H1 (cell line): ENCODE data around the gene FGFBP3. TPM values are rescaled to one million over a fixed set of nuclear protein-coding genes. Genes with fewer than 3 reads are reported as not detected.

Experiments
- CTCF ChIA-PET: fragments of 300-600 bp; sonication (Branson Sonifier 250); formaldehyde crosslinking; loops from one replicate; lab custom pipeline; 2021; ENCODE audit not compliant: partially characterized antibody; lab: Charles Lee
- POLR2A ChIA-PET: fragments of 300-600 bp; sonication (Branson Sonifier 250); formaldehyde crosslinking; loops from one replicate; lab custom pipeline; 2021; ENCODE audit warnings: inconsistent platforms; ENCODE audit not compliant: partially characterized antibody; lab: Charles Lee
- DNase-seq, 2 experiments: peaks; one replicate each; pipeline versions ENCODE4 v3.0.0 to v3.0.0-alpha.2; 2010 to 2022; ENCODE audit warnings: low spot score in 2 of 2, low read depth in 1 of 2, mixed read lengths in 1 of 2
- FAIRE-seq: peaks from 2 replicates; lab custom pipeline; 2011; peaks lifted over from hg19 to GRCh38; lab: Jason Lieb, UNC
- H2AFZ ChIP-seq: 2 replicates; pipeline ENCODE4 v1.8.1; 2012; ENCODE audit warnings: low read length, inconsistent platforms
- H2AK5ac ChIP-seq: 2 replicates; pipeline ENCODE4 v1.6.1; 2013; ENCODE audit warnings: low read depth, low read length
- H2BK120ac ChIP-seq: replicated peaks from 2 replicates; pipeline ENCODE3; 2013; ENCODE audit warnings: low read depth, low read length, inconsistent platforms
- H2BK12ac ChIP-seq: 2 replicates; pipeline ENCODE4 v1.6.1; 2013; ENCODE audit warnings: low read depth, low read length
- H2BK15ac ChIP-seq: 2 replicates; pipeline ENCODE4 v1.6.1; 2013; ENCODE audit warnings: low read length
- H2BK20ac ChIP-seq: 2 replicates; pipeline ENCODE4 v1.6.1; 2013; ENCODE audit warnings: low read length
- H2BK5ac ChIP-seq: 2 replicates; pipeline ENCODE4 v1.6.1; 2013; ENCODE audit warnings: low read depth, low read length
- H3K14ac ChIP-seq: 2 replicates; pipeline ENCODE4 v1.6.1; 2013; ENCODE audit warnings: inconsistent platforms; ENCODE audit not compliant: insufficient read length
- H3K18ac ChIP-seq: 2 replicates; pipeline ENCODE4 v1.6.1; 2013; ENCODE audit warnings: low read length; ENCODE audit errors: extremely low read depth
- H3K23ac ChIP-seq: 2 replicates; pipeline ENCODE4 v1.6.1; 2013; ENCODE audit warnings: inconsistent platforms; ENCODE audit not compliant: insufficient read length
- H3K23me2 ChIP-seq: 2 replicates; pipeline ENCODE4 v1.6.1; 2013; ENCODE audit warnings: low read depth, low read length
- H3K27ac ChIP-seq: 2 replicates; pipeline ENCODE4 v1.6.1; 2011; ENCODE audit warnings: low read depth, low read length, inconsistent platforms
- H3K27me3 ChIP-seq, 4 experiments: replicated peaks in 1 of 4; 1 replicate in 1 of 4; 2 replicates in 3 of 4; pipeline versions ENCODE4 v1.6.1 to v1.8.1; 2011 to 2013; ENCODE audit warnings: low read length in 3 of 4, mild to moderate bottlenecking in 3 of 4, inconsistent platforms in 2 of 4, mixed read lengths in 2 of 4, moderate library complexity in 1 of 4; ENCODE audit not compliant: control insufficient read depth in 3 of 4, insufficient read depth in 3 of 4; ENCODE audit errors: extremely low read depth in 1 of 4
- H3K36me3 ChIP-seq, 4 experiments: 2 replicates each; pipeline versions ENCODE4 v1.6.1 to v1.8.1; 2011 to 2013; ENCODE audit warnings: mild to moderate bottlenecking in 4 of 4, low read length in 3 of 4, moderate library complexity in 2 of 4, control low read depth in 1 of 4, inconsistent platforms in 1 of 4; ENCODE audit not compliant: insufficient read depth in 4 of 4, control insufficient read depth in 2 of 4
- H3K4ac ChIP-seq: replicated peaks from 2 replicates; pipeline ENCODE3; 2013; ENCODE audit warnings: low read length, low read depth, mixed read lengths, inconsistent platforms; ENCODE audit not compliant: insufficient read length
- H3K4me1 ChIP-seq, 4 experiments: replicated peaks in 1 of 4; 1 replicate in 1 of 4; 2 replicates in 3 of 4; pipeline versions ENCODE4 v1.6.1 to v1.8.1; 2011 to 2013; ENCODE audit warnings: low read length in 3 of 4, inconsistent platforms in 2 of 4, mixed read lengths in 1 of 4; ENCODE audit not compliant: insufficient read depth in 4 of 4, control insufficient read depth in 3 of 4
- H3K4me2 ChIP-seq, 2 experiments: 2 replicates each; pipeline versions ENCODE4 v1.6.1 to v1.8.1; 2011 to 2013; ENCODE audit warnings: low read depth in 2 of 2, low read length in 2 of 2, control low read depth in 1 of 2, inconsistent platforms in 1 of 2, mild to moderate bottlenecking in 1 of 2; ENCODE audit not compliant: insufficient read depth in 1 of 2
- H3K4me3 ChIP-seq, 4 experiments: fragments of 200-600, 300-600 bp in 1 of 4; sonication (generic), shearing (Covaris generic), sonication (Bioruptor Twin) in 1 of 4; 2 replicates each; pipeline versions ENCODE4 v1.5.1 to v1.8.1; 2011 to 2016; ENCODE audit warnings: low read length in 4 of 4, low read depth in 3 of 4, control low read depth in 2 of 4, inconsistent platforms in 2 of 4, mild to moderate bottlenecking in 2 of 4, mixed read lengths in 1 of 4, moderate library complexity in 1 of 4; ENCODE audit not compliant: insufficient read depth in 2 of 4; ENCODE audit errors: extremely low read depth in 1 of 4
- H3K56ac ChIP-seq: replicated peaks from 2 replicates; pipeline ENCODE3; 2013; ENCODE audit warnings: low read depth, mild to moderate bottlenecking, mixed read lengths, low read length, inconsistent platforms; ENCODE audit not compliant: insufficient read length
- H3K79me1 ChIP-seq: 2 replicates; pipeline ENCODE4 v1.6.1; 2013; ENCODE audit warnings: low read depth, low read length, control low read depth
- H3K79me2 ChIP-seq, 2 experiments: 2 replicates each; pipeline versions ENCODE4 v1.6.1 to v1.8.1; 2012 to 2013; ENCODE audit warnings: low read length in 2 of 2, mild to moderate bottlenecking in 2 of 2, inconsistent platforms in 1 of 2; ENCODE audit not compliant: insufficient read depth in 2 of 2, control insufficient read depth in 1 of 2
- H3K9ac ChIP-seq, 4 experiments: replicated peaks in 1 of 4; 1 replicate in 1 of 4; 2 replicates in 3 of 4; pipeline versions ENCODE4 v1.6.1 to v1.8.1; 2011 to 2013; ENCODE audit warnings: low read depth in 3 of 4, low read length in 3 of 4, control low read depth in 2 of 4, mild to moderate bottlenecking in 2 of 4, moderate library complexity in 2 of 4, inconsistent platforms in 1 of 4; ENCODE audit errors: extremely low read depth in 1 of 4
- H3K9me3 ChIP-seq, 2 experiments: 2 replicates each; pipeline versions ENCODE4 v1.6.1 to v1.8.1; 2012 to 2013; ENCODE audit warnings: mild to moderate bottlenecking in 2 of 2, moderate library complexity in 2 of 2, control low read depth in 1 of 2, inconsistent platforms in 1 of 2, low read depth in 1 of 2, low read length in 1 of 2, mixed read lengths in 1 of 2; ENCODE audit not compliant: insufficient read depth in 2 of 2
- H4K20me1 ChIP-seq, 2 experiments: replicated peaks in 1 of 2; 2 replicates each; pipeline versions ENCODE3 to v1.8.1; 2011 to 2013; ENCODE audit warnings: inconsistent platforms in 2 of 2, low read length in 2 of 2, mild to moderate bottlenecking in 1 of 2; ENCODE audit not compliant: insufficient read depth in 2 of 2, control insufficient read depth in 1 of 2
- H4K5ac ChIP-seq: 2 replicates; pipeline ENCODE4 v1.6.1; 2013; ENCODE audit warnings: low read length, low read depth, mixed read lengths, inconsistent platforms; ENCODE audit not compliant: insufficient read length
- H4K8ac ChIP-seq: 2 replicates; pipeline ENCODE4 v1.8.0; 2013; ENCODE audit warnings: mild to moderate bottlenecking, moderate library complexity, low read length, inconsistent platforms; ENCODE audit not compliant: insufficient read depth; ENCODE audit errors: extremely low read depth
- H4K91ac ChIP-seq: replicated peaks from 2 replicates; pipeline ENCODE3; 2013; ENCODE audit warnings: low read length, mixed read lengths, inconsistent platforms; ENCODE audit not compliant: insufficient read length
- ATF2 ChIP-seq: IDR thresholded peaks from 2 replicates; pipeline ENCODE4 v1.6.1; 2012; ENCODE audit warnings: low read length, inconsistent platforms
- SP1 ChIP-seq: IDR thresholded peaks from 2 replicates; pipeline ENCODE4 v1.6.1; 2011; ENCODE audit warnings: low read depth, low read length
- TAF1 ChIP-seq: IDR thresholded peaks from 2 replicates; pipeline ENCODE4 v1.6.1; 2011; ENCODE audit warnings: mild to moderate bottlenecking, low read depth, low read length
- WGBS, 2 experiments: shearing (Covaris generic) in 1 of 2; methylation state at CpG; one replicate each; pipeline versions ENCODE4 v1.1.6 to v1.1.7; 2013 to 2015; ENCODE audit warnings: low lambda C conversion rate in 2 of 2, mixed read lengths in 2 of 2, inconsistent platforms in 1 of 2, low coverage in 1 of 2, missing lambda C conversion rate in 1 of 2; ENCODE audit not compliant: insufficient replicate concordance in 2 of 2, insufficient coverage in 1 of 2, insufficient read length in 1 of 2; ENCODE audit errors: extremely low coverage in 1 of 2, missing lambda C conversion rate in 1 of 2; 5-methylcytosine and 5-hydroxymethylcytosine counted together
- polyA plus RNA-seq, 7 experiments: library from polyadenylated mRNA; depleted of rRNA in 3 of 7; stranded (reverse) in 5 of 7; unstranded in 2 of 7; fragments of >200 nt in 5 of 7; fragments of 200-250 nt in 2 of 7; gene quantifications; 1 replicate in 5 of 7; 2 replicates in 1 of 7; 4 replicates in 1 of 7; pipeline versions ENCODE4 v1.2.1 to v1.2.3, GENCODE V29; 2011 to 2013; ENCODE audit warnings: missing spikeins in 2 of 7, mixed read lengths in 2 of 7
- total RNA-seq: library from RNA; stranded (reverse); fragmentation: NEBNext Ultra II Directional; extraction: Animal tissue kit (Norgen Biotek cat#: 25700); gene quantifications from 2 replicates; pipeline ENCODE4 v1.2.1, GENCODE V29; 2021

The FGFBP3 gene
- total and polyA plus RNA-seq, 2 of the 8 experiments (the other 6 are each of a cell fraction or from before 2014, with no cell fraction given): 54.6 to 115 TPM

- H2BK5ac ChIP-seq: no peak overlapping the region
- no peak overlapping the region for H3K56ac ChIP-seq
- peaks cover 0 to 4% (median 1%) of the 10 kb centered on the region in 4 experiments; a peak in 2 of 7 replicates for H3K4me1 ChIP-seq
- no peak overlapping the region for H3K14ac ChIP-seq
- no peak overlapping the region for H2AK5ac ChIP-seq
- no peak overlapping the region for H4K91ac ChIP-seq
- FAIRE-seq (no peak), DNase-seq (no peak)
- no peak overlapping the region for H3K4me3 ChIP-seq
- H2BK15ac ChIP-seq: no peak overlapping the region
- ChIA-PET CTCF (interaction anchor here (1.3 kb wide), 1 partner anchor 20 kb away, joined by 3 read pairs; no protein-coding TSS in a partner anchor), POLR2A (interaction anchor here (0.9 to 1.4 kb wide), 2 partner anchors 9 to 10 kb away, joined by 3 to 6 read pairs; no protein-coding TSS in a partner anchor)
- H3K79me2 ChIP-seq: no peaks in the 10 kb centered on the region
- H3K27ac ChIP-seq: no peak overlapping the region
- no peak overlapping the region for H2BK12ac ChIP-seq
- no peak overlapping the region for H2BK120ac ChIP-seq
- TF ChIP-seq SP1 (no peak), TAF1 (no peak), ATF2 (no peak)
- no peak overlapping the region for H3K23ac ChIP-seq
- no peak overlapping the region for H4K5ac ChIP-seq
- no peak overlapping the region for H2BK20ac ChIP-seq
- no peaks in the 10 kb centered on the region for H4K20me1 ChIP-seq
- no peak overlapping the region for H3K4me2 ChIP-seq
- no peak overlapping the region for H3K18ac ChIP-seq
- H3K4ac ChIP-seq: no peak overlapping the region
- WGBS, 2 experiments: 97% methylated on average over 2 of the region's 2 CpGs; no CpG with 5 or more reads in 1 of the 2 experiments
- H3K36me3 ChIP-seq: no peaks in the 10 kb centered on the region
- 0 out of 4 replicates have a peak, but pooled peaks cover 0 to 5% of the 10 kb centered on the region in 2 experiments for H3K9me3 ChIP-seq
- H2AFZ ChIP-seq: no peak overlapping the region
- H3K27me3 ChIP-seq: no peaks in the 10 kb centered on the region
- H3K23me2 ChIP-seq: no peaks in the 10 kb centered on the region
- no peak overlapping the region for H3K9ac ChIP-seq
- H3K79me1 ChIP-seq: no peaks in the 10 kb centered on the region
- no peak overlapping the region for H4K8ac ChIP-seq
Observed at GRCh38 chr10:91893051-91893450, 16.2 kb downstream of the FGFBP3 start.
